Astrocyte of the spinal cord (primary cell): Measurements from ENCODE around the gene SLC35A5.

Source experiments
- DNase-seq: peaks from one replicate; pipeline ENCODE4 v3.0.0; 2011; ENCODE audit warnings: low read depth, low spot score
- H3K4me3 ChIP-seq: 2 replicates; pipeline ENCODE4 v1.5.1; 2011; ENCODE audit warnings: low read depth, mild to moderate bottlenecking, low read length, moderate library complexity
- in situ Hi-C: cut with HindIII; loops from 2 replicates; pipeline ENCODE4 v1.10.0; 2017; ENCODE audit warnings: low sequenced_read_pairs
- TF ChIP-seq, protein P1 (sequence below): IDR thresholded peaks from 2 replicates; pipeline ENCODE4 v1.5.1; 2012; ENCODE audit warnings: low read depth, mild to moderate bottlenecking, low read length, inconsistent platforms

SLC35A5 gene

GRCh38 chr3:112627919-112628466, 66.1 kb downstream of the SLC35A5 start:
- no peak overlapping the region for H3K4me3 ChIP-seq
- no peak for DNase-seq
- TF ChIP-seq, protein P1, sequence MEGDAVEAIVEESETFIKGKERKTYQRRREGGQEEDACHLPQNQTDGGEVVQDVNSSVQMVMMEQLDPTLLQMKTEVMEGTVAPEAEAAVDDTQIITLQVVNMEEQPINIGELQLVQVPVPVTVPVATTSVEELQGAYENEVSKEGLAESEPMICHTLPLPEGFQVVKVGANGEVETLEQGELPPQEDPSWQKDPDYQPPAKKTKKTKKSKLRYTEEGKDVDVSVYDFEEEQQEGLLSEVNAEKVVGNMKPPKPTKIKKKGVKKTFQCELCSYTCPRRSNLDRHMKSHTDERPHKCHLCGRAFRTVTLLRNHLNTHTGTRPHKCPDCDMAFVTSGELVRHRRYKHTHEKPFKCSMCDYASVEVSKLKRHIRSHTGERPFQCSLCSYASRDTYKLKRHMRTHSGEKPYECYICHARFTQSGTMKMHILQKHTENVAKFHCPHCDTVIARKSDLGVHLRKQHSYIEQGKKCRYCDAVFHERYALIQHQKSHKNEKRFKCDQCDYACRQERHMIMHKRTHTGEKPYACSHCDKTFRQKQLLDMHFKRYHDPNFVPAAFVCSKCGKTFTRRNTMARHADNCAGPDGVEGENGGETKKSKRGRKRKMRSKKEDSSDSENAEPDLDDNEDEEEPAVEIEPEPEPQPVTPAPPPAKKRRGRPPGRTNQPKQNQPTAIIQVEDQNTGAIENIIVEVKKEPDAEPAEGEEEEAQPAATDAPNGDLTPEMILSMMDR, result no peak
- in situ Hi-C loops, result no loop called here

GRCh38 chr3:112629425-112629824, 67.6 kb downstream of the SLC35A5 start:
- TF ChIP-seq, protein P1, result no peak
- peak; percentile 92 for DNase-seq
- in situ Hi-C loops, result no loop called here
- no peak overlapping the region for H3K4me3 ChIP-seq

DNA sequence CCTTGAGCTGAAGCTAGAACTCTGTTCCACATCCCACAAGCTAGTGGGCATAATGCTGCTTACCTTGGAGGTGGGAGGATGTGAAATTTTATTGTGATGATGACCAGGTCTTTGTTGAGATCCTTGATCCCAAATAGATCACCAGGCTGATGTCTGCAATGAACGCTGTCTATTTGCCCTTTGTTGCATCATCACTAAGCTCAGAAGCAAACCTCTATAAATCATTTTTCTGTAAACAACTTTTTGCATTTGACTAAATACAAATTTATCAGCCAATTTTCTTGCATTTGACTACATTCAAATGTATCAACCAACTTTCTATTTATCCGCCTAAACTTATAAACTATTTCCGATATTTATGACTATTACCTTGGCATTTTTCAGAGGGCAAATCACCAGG, 69.4 kb downstream of the SLC35A5 start:
- no peak for DNase-seq
- no peak overlapping the region for H3K4me3 ChIP-seq
- in situ Hi-C loops, result no loop called here
- TF ChIP-seq, protein P1, result no peak

- H3K4me3 ChIP-seq, result peak overlapping the region; percentile 13
- in situ Hi-C loops, result no loop called here
Measured at GRCh38 chr3:112632596-112632995, 70.8 kb downstream of the SLC35A5 start.

GRCh38 chr3:112633191-112633590, 71.3 kb downstream of the SLC35A5 start:
- peak overlapping the region; percentile 13 for H3K4me3 ChIP-seq
- no peak for DNase-seq
- in situ Hi-C loops, result no loop called here
- TF ChIP-seq, protein P1, result no peak

More at GRCh38 chr3:112632596-112632995, 70.8 kb downstream of the SLC35A5 start:
- peak; percentile 62 for DNase-seq
- TF ChIP-seq, protein P1, result no peak

DNA sequence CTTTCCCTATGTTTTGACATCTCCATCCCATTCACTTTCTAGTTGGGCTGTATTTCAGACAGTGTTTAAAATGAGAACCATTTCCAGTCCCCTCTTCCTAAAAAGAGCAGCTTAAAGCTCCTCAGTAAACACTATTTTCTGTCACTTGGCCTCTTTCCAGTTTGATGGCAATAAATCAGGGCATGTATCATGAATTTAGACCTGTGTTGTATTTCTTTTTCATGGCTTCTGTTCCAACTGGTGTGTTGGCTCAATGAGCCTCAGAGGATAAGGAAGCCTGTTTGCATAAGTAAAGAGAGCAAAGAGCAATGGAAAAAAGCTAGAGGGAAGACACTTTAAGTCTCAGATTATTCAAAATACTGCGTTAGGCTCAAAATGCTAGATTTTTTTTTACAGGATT, 71.9 kb downstream of the SLC35A5 start:
- H3K4me3 ChIP-seq, result peak overlapping the region; percentile 12
- DNase-seq, result no peak
- TF ChIP-seq, protein P1, result no peak
- in situ Hi-C loops, result no loop called here
